Activated CD4-positive, alpha-beta T cell treated with anti-CD3 and anti-CD28 coated beads for 24 hours (primary cell): Measurements from ENCODE around the gene VIP.

Source experiments
- DNase-seq, 2 donors: peaks; one replicate each; pipeline ENCODE4 v3.0.0-alpha.2; 2020; ENCODE audit warnings: low read depth in 2 of 2

Gene VIP

DNA sequence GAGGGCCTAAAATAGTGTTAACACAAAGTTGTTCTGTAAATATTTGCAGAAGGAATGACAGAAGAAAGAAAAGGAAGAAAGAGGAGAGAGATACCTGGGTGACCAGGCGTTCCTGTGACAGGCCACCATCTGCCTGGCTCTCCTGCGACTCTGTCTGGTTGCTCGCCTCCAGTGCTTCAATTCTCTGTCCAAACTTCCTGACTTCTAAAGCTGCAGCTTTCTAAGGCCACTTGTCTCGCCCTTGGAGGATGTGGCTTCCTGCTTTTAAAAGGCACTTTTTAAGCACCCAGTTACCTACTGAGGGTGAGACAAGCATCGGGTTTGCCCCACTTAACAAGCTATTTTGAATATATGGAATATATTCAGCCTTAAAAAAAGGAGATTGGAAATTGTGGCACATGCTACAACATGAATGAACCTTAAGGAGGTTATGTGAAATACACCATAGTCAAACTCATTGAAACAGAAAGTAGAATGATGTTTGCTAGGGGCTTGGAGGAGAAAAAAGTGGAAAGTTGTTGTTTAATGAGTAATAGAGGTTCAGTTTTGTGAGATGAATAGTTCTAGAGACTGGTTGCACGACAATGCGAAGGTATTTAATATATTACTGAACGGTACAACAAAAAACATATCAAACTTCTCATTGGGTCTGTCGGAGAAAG lies 32.8 kb downstream of the VIP start:
- DNase-seq = no peak

DNA sequence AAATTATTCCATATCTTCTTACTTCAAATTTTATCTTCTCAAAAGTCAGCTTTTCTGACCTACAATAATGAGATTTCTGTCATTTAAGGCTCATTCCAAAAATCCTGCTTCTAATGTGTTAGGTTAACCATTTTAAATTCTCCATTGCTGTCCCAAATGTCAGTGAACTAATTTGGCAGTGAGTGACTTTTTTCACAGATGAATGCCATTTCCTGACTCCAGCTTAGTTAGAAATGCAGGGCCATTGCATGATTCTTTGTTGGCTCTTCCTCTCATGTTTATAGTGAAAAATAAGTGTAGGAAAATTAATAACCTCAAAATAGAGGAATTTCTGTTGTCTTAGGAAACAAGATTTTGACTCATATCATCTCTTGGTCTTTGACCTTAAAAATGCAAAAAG lies 44.1 kb downstream of the VIP start:
- DNase-seq = no peak

DNA sequence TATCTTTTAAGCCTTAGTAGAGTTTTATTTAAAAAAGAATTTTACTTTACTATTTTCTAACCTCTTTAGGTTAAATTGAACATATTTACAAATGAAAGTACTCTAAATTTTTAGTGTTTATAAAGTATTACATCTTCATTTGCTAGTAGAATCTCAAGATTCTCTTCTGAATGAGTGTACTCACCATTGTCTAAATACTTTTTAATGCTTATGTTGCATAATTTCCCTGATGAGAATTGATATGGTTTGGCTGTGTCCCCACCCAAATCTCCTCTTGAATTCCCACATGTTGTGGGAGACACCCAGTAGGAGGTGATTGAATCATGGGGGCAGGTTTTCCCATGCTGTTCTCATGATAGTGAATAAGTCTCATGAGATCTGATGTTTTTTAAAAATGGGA lies 53.6 kb downstream of the VIP start:
- no peak for DNase-seq
